PC-9 (cell line): Measurements from ENCODE around the gene EDEM2. TPM values are rescaled to one million over a fixed set of nuclear protein-coding genes. Genes with fewer than 3 reads are reported as not detected.

Experiments
- BruUV-seq: library from RNA; stranded (reverse); fragments of 400-500 nt; replicated peaks from 2 replicates; lab custom pipeline; 2021; lab: Mats Ljungman, UMichigan
- CTCF ChIA-PET: fragments of 300-600 bp; sonication (Branson Sonifier 250); formaldehyde crosslinking; loops from one replicate; lab custom pipeline; 2022; ENCODE audit warnings: antibody characterized with exemption; lab: Charles Lee
- POLR2A ChIA-PET: fragments of 300-600 bp; sonication (Branson Sonifier 250); formaldehyde crosslinking; loops from one replicate; lab custom pipeline; 2022; ENCODE audit warnings: antibody characterized with exemption; ENCODE audit not compliant: unreplicated experiment; lab: Charles Lee
- DNase-seq, 2 experiments: peaks; one replicate each; pipeline versions ENCODE4 v3.0.0 to v3.0.0-alpha.2; 2015 to 2022; ENCODE audit warnings: mixed read lengths in 1 of 2
- H2AFZ ChIP-seq: fragments of 200-600 bp; sonication (generic); 2 replicates; pipeline ENCODE4 v1.8.1; 2017; ENCODE audit warnings: antibody characterized with exemption
- H3F3A ChIP-seq: fragments of 200-600 bp; sonication (generic); 2 replicates; pipeline ENCODE4 v1.8.1; 2017; ENCODE audit warnings: antibody characterized with exemption, mild to moderate bottlenecking, low read depth; ENCODE audit not compliant: insufficient read depth
- H3K27ac ChIP-seq: fragments of 200-600 bp; sonication (generic); 2 replicates; pipeline ENCODE4 v1.6.1; 2016; ENCODE audit warnings: mixed run types
- H3K27me3 ChIP-seq: fragments of 200-600 bp; sonication (generic); 2 replicates; pipeline ENCODE4 v1.6.1; 2016; ENCODE audit warnings: low read depth, mixed run types; ENCODE audit not compliant: insufficient read depth
- H3K36me3 ChIP-seq: fragments of 200-600 bp; sonication (generic); 2 replicates; pipeline ENCODE4 v1.6.1; 2016; ENCODE audit warnings: low read depth, mixed run types
- H3K4me1 ChIP-seq: fragments of 200-600 bp; sonication (generic); replicated peaks from 2 replicates; pipeline ENCODE4 v1.6.1; 2016; ENCODE audit warnings: mixed run types; ENCODE audit not compliant: insufficient read depth
- H3K4me2 ChIP-seq: fragments of 200-600 bp; sonication (generic); 2 replicates; pipeline ENCODE4 v1.6.1; 2017; ENCODE audit warnings: mixed run types
- H3K4me3 ChIP-seq: fragments of 200-600 bp; sonication (generic); 2 replicates; pipeline ENCODE4 v1.6.1; 2016; ENCODE audit warnings: mixed run types
- H3K79me2 ChIP-seq: fragments of 200-600 bp; sonication (generic); 2 replicates; pipeline ENCODE4 v1.6.1; 2017; ENCODE audit warnings: low read depth, mixed run types
- H3K9me2 ChIP-seq: fragments of 200-600 bp; sonication (generic); 2 replicates; pipeline ENCODE4 v1.8.1; 2017; ENCODE audit warnings: mild to moderate bottlenecking; ENCODE audit not compliant: insufficient read depth
- H3K9me3 ChIP-seq: fragments of 200-600 bp; sonication (generic); 2 replicates; pipeline ENCODE4 v1.8.1; 2016; ENCODE audit warnings: low read depth; ENCODE audit not compliant: insufficient read depth
- H4K20me1 ChIP-seq: fragments of 200-600 bp; sonication (generic); 2 replicates; pipeline ENCODE4 v1.8.1; 2017; ENCODE audit not compliant: insufficient read depth
- CTCF ChIP-seq: fragments of 200-600 bp; sonication (generic); conservative IDR thresholded peaks from 2 replicates; pipeline ENCODE4 v1.6.1; 2017; ENCODE audit warnings: mixed run types, antibody characterized with exemption, mild to moderate bottlenecking, moderate library complexity
- EZH2 ChIP-seq: fragments of 200-600 bp; sonication (generic); IDR thresholded peaks from 2 replicates; pipeline ENCODE4 v1.8.0; 2017; ENCODE audit warnings: antibody characterized with exemption, low read depth
- intact Hi-C: fragments of 100-400 bp; cut with micrococcal nuclease; formaldehyde crosslinking; loops from one replicate; pipeline ENCODE4 v1.10.0; 2022; ENCODE audit not compliant: unreplicated experiment
- total RNA-seq: library from RNA; stranded (reverse); gene quantifications from 2 replicates; pipeline ENCODE4 v1.2.3, GENCODE V29; 2021

The EDEM2 gene
- total RNA-seq, 1 experiment from 2014 or later: 34.9 TPM

- peaks cover 14% of the 10 kb centered on the region; the same call in 1 of the 2 replicates for H3F3A ChIP-seq
- no peaks in the 10 kb centered on the region for H3K27me3 ChIP-seq
- H3K4me1 ChIP-seq: no peaks in the 10 kb centered on the region
- DNase-seq: no peak
- no peak overlapping the region for H3K4me3 ChIP-seq
- peaks cover 28% of the 10 kb centered on the region; the same call in 1 of the 2 replicates for H3K36me3 ChIP-seq
- H3K27ac ChIP-seq: no peak overlapping the region
- ChIA-PET POLR2A (no interaction called here), CTCF (no interaction called here)
- H3K79me2 ChIP-seq: peaks cover 64% of the 10 kb centered on the region
- BruUV-seq: no TSS peak
- no peak overlapping the region for H3K4me2 ChIP-seq
- no peak overlapping the region for H2AFZ ChIP-seq
- H3K9me2 ChIP-seq: no peaks in the 10 kb centered on the region; the same call in 1 of the 2 replicates
- intact Hi-C loops: no loop called here
- H4K20me1 ChIP-seq: peaks cover 45% of the 10 kb centered on the region
- H3K9me3 ChIP-seq: no peaks in the 10 kb centered on the region
- TF ChIP-seq CTCF (no peak), EZH2 (no peak)
Measured at GRCh38 chr20:35066194-35066593, 80.9 kb downstream of the EDEM2 start.

Other genes with a start within 250 kb of the EDEM2 start
- gene GSS, start 191.5 kb downstream of the EDEM2 start, total RNA-seq: 131 and 138 TPM in 2 replicates
- gene MYH7B, start 191.5 kb downstream of the EDEM2 start, total RNA-seq: 1.0 and 2.3 TPM in 2 replicates
- 51.0 and 51.9 TPM in 2 replicates for gene TRPC4AP, start 54.5 kb downstream of the EDEM2 start, total RNA-seq
- gene PROCR, start 24.7 kb upstream of the EDEM2 start, total RNA-seq: 5.1 and 7.5 TPM in 2 replicates
- gene MMP24, start 79.4 kb upstream of the EDEM2 start, total RNA-seq: 0.45 and 0.48 TPM in 2 replicates
- gene MMP24OS, start 130.8 kb upstream of the EDEM2 start, total RNA-seq: 59.3 and 79.0 TPM in 2 replicates
- gene EIF6, start 137.4 kb upstream of the EDEM2 start, total RNA-seq: 255 and 270 TPM in 2 replicates
- gene FAM83C, start 145.1 kb upstream of the EDEM2 start, total RNA-seq: not detected in 2 replicates